Muscle layer of colon (tissue), 2 donors: ENCODE measurements around the gene SGPP2.
"Not testable (repeated sequence)": the region's sequence is repeated elsewhere in the genome, so short reads cannot be mapped to it uniquely, and the experiment has no call there.

Source experiments
- H3K27ac ChIP-seq: one replicate; pipeline ENCODE4 v1.7.0; 2013; ENCODE audit warnings: low read depth, mild to moderate bottlenecking, low read length, moderate library complexity
- H3K27me3 ChIP-seq, 2 donors: one replicate each; pipeline ENCODE4 v1.7.0; 2013; ENCODE audit warnings: low read length in 2 of 2, mild to moderate bottlenecking in 2 of 2; ENCODE audit not compliant: insufficient read depth in 2 of 2, control insufficient read depth in 1 of 2
- H3K36me3 ChIP-seq: one replicate; pipeline ENCODE4 v1.7.0; 2013; ENCODE audit warnings: mild to moderate bottlenecking, low read length; ENCODE audit not compliant: insufficient read depth
- H3K4me1 ChIP-seq: one replicate; pipeline ENCODE4 v1.7.0; 2013; ENCODE audit warnings: mild to moderate bottlenecking, low read length; ENCODE audit not compliant: insufficient read depth
- H3K4me3 ChIP-seq, 2 donors: one replicate each; pipeline ENCODE4 v1.7.0; 2013; ENCODE audit warnings: low read length in 2 of 2, low read depth in 1 of 2, mild to moderate bottlenecking in 1 of 2, moderate library complexity in 1 of 2
- H3K9ac ChIP-seq: one replicate; pipeline ENCODE4 v1.7.0; 2013; ENCODE audit warnings: low read length
- H3K9me3 ChIP-seq: one replicate; pipeline ENCODE4 v1.7.0; 2013; ENCODE audit warnings: mild to moderate bottlenecking, low read length
- donor health status: abdominal sarcoma.
- donor health status: Adenocarcinoma of cecum.

SGPP2 gene

DNA sequence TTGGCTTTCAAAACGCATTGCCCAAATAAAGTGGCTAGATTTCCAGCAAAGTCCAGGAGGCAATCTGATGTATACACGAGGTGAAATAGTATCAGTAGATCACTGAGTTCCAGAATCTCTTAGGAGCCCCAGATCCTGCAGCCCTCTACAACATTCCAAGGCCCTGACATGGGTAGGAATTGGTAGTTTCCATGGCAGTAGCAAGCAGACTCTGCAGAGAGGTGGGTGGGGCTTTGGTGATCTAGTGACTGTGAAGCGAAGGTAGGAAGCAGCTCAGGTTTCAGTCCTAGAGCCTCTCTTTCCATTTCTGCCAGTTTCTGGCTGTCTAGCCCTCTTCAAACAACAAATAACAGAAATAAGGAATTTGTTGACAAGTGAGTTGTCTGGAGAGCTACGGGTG is 13.8 kb upstream of the SGPP2 start:
- H3K36me3 ChIP-seq, result no peaks in the 10 kb centered on the region
- H3K9me3 ChIP-seq, result no peaks in the 10 kb centered on the region
- no peak overlapping the region for H3K4me3 ChIP-seq
- H3K27me3 ChIP-seq, result no peaks in the 10 kb centered on the region
- H3K4me1 ChIP-seq, result no peaks in the 10 kb centered on the region
- no peak overlapping the region for H3K27ac ChIP-seq
- H3K9ac ChIP-seq, result no peak overlapping the region

- not testable (repeated sequence) for H3K4me1 ChIP-seq, H3K36me3 ChIP-seq, H3K27ac ChIP-seq, H3K9ac ChIP-seq, H3K9me3 ChIP-seq, H3K27me3 ChIP-seq, H3K4me3 ChIP-seq
These were observed 12.0 kb upstream of the SGPP2 start for GRCh38 chr2:222412334-222412733.

- Histone ChIP-seq H3K4me3 (no peak overlapping the region), H3K9ac (no peak overlapping the region), H3K36me3 (no peaks in the 10 kb centered on the region), H3K27me3 (no peaks in the 10 kb centered on the region), H3K27ac (no peak overlapping the region), H3K4me1 (no peaks in the 10 kb centered on the region), H3K9me3 (no peaks in the 10 kb centered on the region)
These were observed 10.9 kb upstream of the SGPP2 start for GRCh38 chr2:222413295-222413911.

- no peak overlapping the region for H3K4me3 ChIP-seq
- peaks cover 10 to 16% of the 10 kb centered on the region in 2 donors for H3K27me3 ChIP-seq
- H3K9ac ChIP-seq, result no peak overlapping the region
- no peak overlapping the region for H3K27ac ChIP-seq
- peaks cover 1% of the 10 kb centered on the region for H3K4me1 ChIP-seq
- no peaks in the 10 kb centered on the region for H3K9me3 ChIP-seq
- no peaks in the 10 kb centered on the region for H3K36me3 ChIP-seq
These were observed 5.6 kb upstream of the SGPP2 start for GRCh38 chr2:222418739-222419138.

GRCh38 chr2:222420508-222420907 is 3.8 kb upstream of the SGPP2 start:
- Histone ChIP-seq H3K36me3 (no peaks in the 10 kb centered on the region), H3K4me3 (no peak overlapping the region), H3K9ac (no peak overlapping the region), H3K9me3 (no peaks in the 10 kb centered on the region), H3K27ac (no peak overlapping the region), H3K27me3 (peaks cover 14 to 34% of the 10 kb centered on the region in 2 donors), H3K4me1 (peaks cover 5% of the 10 kb centered on the region)

DNA sequence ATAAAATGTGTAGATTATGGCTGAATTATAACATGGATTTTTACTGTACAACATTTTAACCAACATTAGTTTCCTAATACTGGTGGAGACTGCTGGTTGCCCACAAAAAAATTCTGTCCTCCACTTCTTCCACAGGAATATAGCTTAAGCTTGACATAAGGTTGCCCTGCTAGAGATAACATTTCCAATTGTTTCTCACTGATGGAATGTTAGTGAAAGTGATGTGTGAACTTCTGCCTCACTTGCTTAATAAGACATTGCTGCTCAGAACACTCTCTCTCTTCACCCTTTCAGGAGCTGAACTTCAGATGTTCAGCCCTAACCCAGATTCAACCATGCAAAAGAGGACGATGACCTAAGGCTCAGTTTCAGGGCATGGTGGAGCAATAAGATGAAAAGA is 2.7 kb upstream of the SGPP2 start:
- Histone ChIP-seq H3K4me3 (no peak overlapping the region), H3K36me3 (no peaks in the 10 kb centered on the region), H3K4me1 (peaks cover 5% of the 10 kb centered on the region), H3K27me3 (peaks cover 14 to 34% of the 10 kb centered on the region in 2 donors), H3K9ac (no peak overlapping the region), H3K9me3 (no peaks in the 10 kb centered on the region), H3K27ac (no peak overlapping the region)

DNA sequence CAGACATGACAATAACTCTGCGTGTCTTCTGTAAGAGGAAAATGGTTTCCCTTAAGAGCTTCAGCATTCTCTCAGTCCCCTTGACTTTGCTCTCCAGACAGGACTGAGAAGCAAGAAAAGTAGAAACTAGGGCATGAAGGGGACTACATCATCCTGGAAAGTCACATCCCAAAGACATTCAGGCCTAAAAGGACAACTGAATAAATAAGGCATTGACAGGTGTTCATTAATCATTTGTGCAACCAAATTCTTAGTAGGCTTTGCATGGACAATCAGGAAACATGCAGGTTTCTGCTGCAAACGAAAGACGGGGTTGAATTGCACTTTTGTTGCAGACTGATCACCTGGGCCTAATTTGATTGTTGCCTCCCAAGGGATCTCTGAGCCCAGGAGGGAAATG is 1.2 kb upstream of the SGPP2 start:
- H3K36me3 ChIP-seq, result no peaks in the 10 kb centered on the region
- H3K27ac ChIP-seq, result no peak overlapping the region

DNA sequence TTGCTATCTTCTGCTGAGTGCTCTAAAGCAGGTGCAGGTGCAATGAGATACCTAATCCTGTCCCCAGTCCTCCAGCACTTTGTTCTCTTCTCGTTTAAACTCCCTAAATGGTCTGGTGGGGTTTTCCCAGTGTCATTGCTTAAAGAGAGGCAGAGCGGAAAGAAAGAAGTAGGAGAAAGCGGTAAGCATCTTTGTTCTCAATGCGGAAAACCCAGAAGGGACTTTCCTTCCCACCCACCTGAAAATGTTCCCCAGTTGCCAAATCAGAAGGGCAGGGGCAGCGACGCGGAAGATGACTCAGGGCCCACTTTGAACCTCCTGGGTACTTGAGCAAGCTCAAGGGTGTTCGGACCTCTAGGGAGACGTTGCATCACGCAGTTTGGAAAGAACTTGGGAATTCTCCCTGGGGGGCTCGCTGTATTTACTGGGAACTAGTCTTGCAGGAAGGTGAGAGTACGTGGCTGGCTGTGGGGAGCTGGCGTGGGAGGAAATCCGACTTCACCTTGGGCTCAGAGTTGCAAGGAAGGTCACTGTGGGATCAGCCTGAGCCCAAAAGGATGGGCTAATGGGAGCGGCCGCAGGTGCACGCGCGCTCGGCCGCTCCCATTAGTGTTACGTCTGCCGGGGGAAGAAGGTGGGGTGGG is 589 bp upstream of the SGPP2 start:
- Histone ChIP-seq H3K27ac (no peak overlapping the region), H3K9me3 (no peaks in the 10 kb centered on the region), H3K27me3 (peaks cover 14 to 34% of the 10 kb centered on the region in 2 donors), H3K36me3 (no peaks in the 10 kb centered on the region), H3K9ac (no peak overlapping the region), H3K4me3 (no peak overlapping the region), H3K4me1 (peaks cover 5% of the 10 kb centered on the region)

More for the DNA sequence above, 1.2 kb upstream of the SGPP2 start:
- peaks cover 5% of the 10 kb centered on the region for H3K4me1 ChIP-seq
- no peak overlapping the region for H3K9ac ChIP-seq
- peaks cover 14 to 34% of the 10 kb centered on the region in 2 donors for H3K27me3 ChIP-seq
- H3K9me3 ChIP-seq, result no peaks in the 10 kb centered on the region
- H3K4me3 ChIP-seq, result no peak overlapping the region

DNA sequence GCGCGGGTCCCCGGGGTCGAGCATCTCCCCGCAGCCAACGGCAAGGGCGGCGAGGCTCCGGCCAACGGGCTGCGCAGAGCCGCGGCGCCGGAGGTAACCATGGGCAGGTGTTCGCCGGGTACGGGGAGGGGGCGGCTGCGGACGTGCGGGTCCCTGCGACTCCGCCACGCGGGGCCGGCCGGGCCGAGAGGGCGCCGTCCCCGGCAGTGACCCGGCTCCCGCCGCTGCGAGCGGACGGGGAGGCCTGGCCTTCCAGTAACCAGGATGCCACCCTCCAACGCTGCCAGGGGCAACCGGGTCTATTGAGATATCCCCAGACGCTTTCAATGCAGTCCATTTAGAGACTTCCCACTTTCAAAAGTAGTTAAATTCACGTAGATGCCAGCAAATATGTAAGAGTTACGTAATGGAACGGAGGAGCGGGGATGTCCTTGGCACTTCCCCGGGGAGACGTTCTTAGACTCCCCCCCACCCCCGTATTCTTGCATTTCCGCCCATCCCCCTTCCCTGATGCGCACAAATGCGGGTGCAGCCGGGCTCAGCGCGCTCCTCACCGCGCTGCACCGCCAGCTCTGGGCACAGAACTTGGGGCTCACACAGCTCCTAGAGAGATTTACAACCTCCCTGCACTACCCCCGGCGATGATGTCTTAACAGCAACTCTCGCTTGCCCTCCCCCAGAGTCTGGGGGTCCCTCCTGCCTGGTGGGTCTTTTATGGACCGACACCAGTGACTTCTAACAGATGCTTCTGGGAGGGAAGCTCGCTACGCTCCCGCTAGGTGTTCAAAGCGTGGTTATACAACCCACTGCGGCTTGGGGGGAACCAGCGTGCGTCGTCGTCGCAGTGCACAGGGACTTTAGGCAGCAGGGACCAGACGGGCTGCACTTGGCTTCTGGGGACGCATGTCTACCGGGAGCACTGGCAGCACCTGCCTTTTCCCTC is 657 bp downstream of the SGPP2 start:
- H3K27ac ChIP-seq, result no peak overlapping the region
- H3K4me1 ChIP-seq, result peaks cover 5% of the 10 kb centered on the region

GRCh38 chr2:222427646-222428301 is 3.4 kb downstream of the SGPP2 start:
- H3K9ac ChIP-seq, result no peak overlapping the region

More for the DNA sequence above, 657 bp downstream of the SGPP2 start:
- Histone ChIP-seq H3K36me3 (no peaks in the 10 kb centered on the region), H3K4me3 (peak overlapping the region in 1 of 2 donors; percentile 31), H3K9me3 (no peaks in the 10 kb centered on the region), H3K27me3 (peaks cover 14 to 34% of the 10 kb centered on the region in 2 donors), H3K9ac (no peak overlapping the region)

GRCh38 chr2:222430071-222430470 is 5.7 kb downstream of the SGPP2 start:
- no peaks in the 10 kb centered on the region for H3K9me3 ChIP-seq
- H3K27ac ChIP-seq, result no peak overlapping the region
- no peaks in the 10 kb centered on the region for H3K36me3 ChIP-seq
- H3K27me3 ChIP-seq, result peaks cover 0 to 5% of the 10 kb centered on the region in 2 donors
- no peak overlapping the region for H3K4me3 ChIP-seq
- H3K4me1 ChIP-seq, result no peaks in the 10 kb centered on the region
- H3K9ac ChIP-seq, result no peak overlapping the region

More at GRCh38 chr2:222427646-222428301, 3.4 kb downstream of the SGPP2 start:
- Histone ChIP-seq H3K27ac (no peak overlapping the region), H3K36me3 (no peaks in the 10 kb centered on the region), H3K9me3 (no peaks in the 10 kb centered on the region), H3K4me3 (no peak overlapping the region), H3K27me3 (peaks cover 13 to 28% of the 10 kb centered on the region in 2 donors), H3K4me1 (peaks cover 5% of the 10 kb centered on the region)
